HL-60 (cell line): ENCODE measurements around the gene XIRP1.
"Not testable (repeated sequence)": the region's sequence is repeated elsewhere in the genome, so short reads cannot be mapped to it uniquely, and the experiment has no call there.

ENCODE experiments used
- DNase-seq, 2 experiments: peaks; one replicate each; pipeline ENCODE4 v3.0.0-alpha.2; 2010 to 2020; ENCODE audit warnings: low read depth in 1 of 2, low spot score in 1 of 2
- H3K27ac ChIP-seq: fragments of 250-450 bp; sonication (Bioruptor Pico); replicated peaks from 2 replicates; pipeline ENCODE4 v1.5.1; 2020; ENCODE audit warnings: mild to moderate bottlenecking, moderate library complexity
- H3K27me3 ChIP-seq: fragments of 250-450 bp; sonication (Bioruptor Pico); 2 replicates; pipeline ENCODE4 v1.5.1; 2021; ENCODE audit warnings: mild to moderate bottlenecking, moderate library complexity; ENCODE audit not compliant: insufficient read depth, poor library complexity, severe bottlenecking
- H3K4me3 ChIP-seq: replicated peaks from 2 replicates; pipeline ENCODE4 v1.5.1; 2011; ENCODE audit warnings: mild to moderate bottlenecking, control low read depth, low read length; ENCODE audit not compliant: insufficient read depth
- CTCF ChIP-seq: IDR thresholded peaks from one replicate; pipeline ENCODE4 v1.5.1; 2011; ENCODE audit warnings: low read length, control low read depth, inconsistent platforms; ENCODE audit not compliant: insufficient read depth
- GABPA ChIP-seq: IDR thresholded peaks from 2 replicates; pipeline ENCODE4 v1.6.1; 2012; ENCODE audit warnings: low read depth
- POLR2AphosphoS5 ChIP-seq: IDR thresholded peaks from 2 replicates; pipeline ENCODE4 v1.6.1; 2012; ENCODE audit warnings: low read depth
- REST ChIP-seq: IDR thresholded peaks from 2 replicates; pipeline ENCODE4 v1.6.1; 2012; ENCODE audit warnings: low read depth; ENCODE audit not compliant: insufficient replicate concordance
- SPI1 ChIP-seq: IDR thresholded peaks from 2 replicates; pipeline ENCODE4 v1.6.1; 2012; ENCODE audit warnings: low read depth, mild to moderate bottlenecking, borderline replicate concordance

Gene XIRP1

GRCh38 chr3:39173318-39174125 lies 18.9 kb downstream of the XIRP1 start:
- TF ChIP-seq GABPA (no peak), SPI1 (no peak), POLR2AphosphoS5 (no peak), REST (no peak), CTCF (no peak)
- DNase-seq: no peak
- Histone ChIP-seq H3K27ac (no peak overlapping the region), H3K27me3 (no peaks in the 10 kb centered on the region), H3K4me3 (no peak overlapping the region)

- no peak overlapping the region for H3K4me3 ChIP-seq
Measured at GRCh38 chr3:39171860-39172259, 20.5 kb downstream of the XIRP1 start.

GRCh38 chr3:39170877-39171276 lies 21.5 kb downstream of the XIRP1 start:
- not testable (repeated sequence) for H3K4me3 ChIP-seq, H3K27me3 ChIP-seq, DNase-seq, H3K27ac ChIP-seq

More at GRCh38 chr3:39171860-39172259, 20.5 kb downstream of the XIRP1 start:
- no peak for DNase-seq
- TF ChIP-seq SPI1: no peak
- no peak for TF ChIP-seq REST
- TF ChIP-seq CTCF: no peak
- no peak for TF ChIP-seq GABPA
- no peak overlapping the region for H3K27ac ChIP-seq
- H3K27me3 ChIP-seq: no peaks in the 10 kb centered on the region

GRCh38 chr3:39170461-39170860 lies 21.9 kb downstream of the XIRP1 start:
- Histone ChIP-seq H3K27ac (no peak overlapping the region), H3K4me3 (no peak overlapping the region), H3K27me3 (no peaks in the 10 kb centered on the region)
- TF ChIP-seq SPI1 (no peak), GABPA (no peak)
- DNase-seq: no peak

- DNase-seq: no peak
- no peak overlapping the region for H3K27ac ChIP-seq
- TF ChIP-seq GABPA (no peak), SPI1 (no peak), CTCF (no peak), POLR2AphosphoS5 (no peak), REST (no peak)
- no peaks in the 10 kb centered on the region for H3K27me3 ChIP-seq
- H3K4me3 ChIP-seq: no peak overlapping the region
Measured at GRCh38 chr3:39169712-39170111, 22.7 kb downstream of the XIRP1 start.
